ENCODE measurements around the gene GSK3B.
A peak's percentile ranks its signal among the peaks of the same experiment; 100 is the strongest.

- TF ChIP-seq CTCF (IDR thresholded peaks at IDR 0.05) (peak in 5 of 6 experiments; percentile 28 to 73 (median 71)), EP300 (IDR thresholded peaks at IDR 0.05) (no peak), POLR2A (IDR thresholded peaks at IDR 0.05) (no peak), POLR2AphosphoS5 (IDR thresholded peaks at IDR 0.05) (no peak)
These were observed 202.1 kb downstream of the GSK3B start for GRCh38 chr3:119891944-119892721.

All from upper lobe of left lung (tissue), 4 donors.